A549 (cell line): ENCODE data around the gene IL1A. TPM values are rescaled to one million over a fixed set of nuclear protein-coding genes. Genes with fewer than 3 reads are reported as not detected.

Source experiments
- ATAC-seq, 2 experiments: fragments of 200-7000 bp in 1 of 2; fragments of >200 bp in 1 of 2; cut with Nextera tagmentation in 1 of 2; cut with Tn5 transposase in 1 of 2; 3 replicates each; pipeline versions ENCODE4 v1.8.0 to v1.9.1; 2018 to 2020; ENCODE audit warnings: mild to moderate bottlenecking in 1 of 2, moderate library complexity in 1 of 2
- CTCF ChIA-PET: fragments of 300-600 bp; sonication (Branson Sonifier 250); formaldehyde crosslinking; extraction: SDS; loops from one replicate; lab custom pipeline; 2021; ENCODE audit warnings: antibody characterized with exemption, inconsistent platforms; lab: Yijun Ruan, JAX
- POLR2A ChIA-PET: fragments of 350-600 bp; formaldehyde crosslinking; extraction: SDS; loops from one replicate; lab custom pipeline; 2021; ENCODE audit warnings: antibody characterized with exemption, inconsistent platforms; lab: Yijun Ruan, JAX
- DNase-seq, 2 experiments: peaks; one replicate each; pipeline versions ENCODE4 v3.0.0 to v3.0.0-alpha.2; 2011 to 2016; ENCODE audit warnings: low read depth in 1 of 2, low spot score in 1 of 2
- FAIRE-seq: peaks from 2 replicates; lab custom pipeline; 2011; peaks lifted over from hg19 to GRCh38; lab: Jason Lieb, UNC
- H3K27ac ChIP-seq, 2 experiments: fragments of >200 bp; sonication (Bioruptor Twin); formaldehyde crosslinking; 3 replicates each; pipeline ENCODE4 v1.5.1; 2016 to 2017
- H3K4me1 ChIP-seq: fragments of >200 bp; sonication (Bioruptor Twin); formaldehyde crosslinking; 3 replicates; pipeline ENCODE4 v1.6.1; 2016
- H3K4me2 ChIP-seq: fragments of >200 bp; sonication (Bioruptor Twin); formaldehyde crosslinking; 3 replicates; pipeline ENCODE4 v1.6.1; 2016
- H3K4me3 ChIP-seq: fragments of >200 bp; sonication (Bioruptor Twin); formaldehyde crosslinking; 3 replicates; pipeline ENCODE4 v1.5.1; 2016
- H3K9me3 ChIP-seq: fragments of >200 bp; sonication (Bioruptor Twin); formaldehyde crosslinking; 3 replicates; pipeline ENCODE4 v1.6.1; 2016
- ATOH8 ChIP-seq: fragments of 250-450 bp; sonication (Bioruptor Pico); IDR thresholded peaks from 2 replicates; pipeline ENCODE4 v1.5.0; 2020; ENCODE audit warnings: low read depth, mild to moderate bottlenecking, moderate library complexity
- CBX2 ChIP-seq: fragments of 200-600 bp; sonication (generic); IDR thresholded peaks from 2 replicates; pipeline ENCODE4 v1.6.1; 2016; ENCODE audit warnings: low read depth, mild to moderate bottlenecking, borderline replicate concordance
- CBX8 ChIP-seq: fragments of 200-600 bp; sonication (generic); IDR thresholded peaks from 2 replicates; pipeline ENCODE4 v1.6.1; 2016
- CHD4 ChIP-seq: fragments of 200-600 bp; sonication (generic); IDR thresholded peaks from 2 replicates; pipeline ENCODE4 v1.6.1; 2016; ENCODE audit warnings: antibody characterized with exemption, mild to moderate bottlenecking, borderline replicate concordance
- CTCF ChIP-seq: fragments of >200 bp; sonication (Bioruptor Twin); formaldehyde crosslinking; IDR thresholded peaks from 3 replicates; pipeline ENCODE4 v1.5.1; 2016
- EHMT2 ChIP-seq: fragments of 200-600 bp; sonication (generic); IDR thresholded peaks from 2 replicates; pipeline ENCODE4 v1.6.1; 2016; ENCODE audit warnings: antibody characterized with exemption, low read depth, mild to moderate bottlenecking, moderate library complexity
- ELK1 ChIP-seq: fragments of 150-350 bp; IDR thresholded peaks from 2 replicates; pipeline ENCODE4 v1.6.1; 2014; ENCODE audit warnings: low read depth, mild to moderate bottlenecking, low read length
- ESRRA ChIP-seq: fragments of 150-350 bp; IDR thresholded peaks from 2 replicates; pipeline ENCODE4 v1.6.1; 2014; ENCODE audit warnings: mild to moderate bottlenecking, low read length, borderline replicate concordance
- FOSL2 ChIP-seq, 2 experiments: fragments of 450-650 bp in 1 of 2; fragments of >200 bp in 1 of 2; sonication (Bioruptor Twin) in 1 of 2; formaldehyde crosslinking; IDR thresholded peaks; 2 replicates each; pipeline versions ENCODE4 v1.5.0 to v1.6.1; 2016 to 2020; ENCODE audit warnings: mild to moderate bottlenecking in 1 of 2, moderate library complexity in 1 of 2
- HOXB5 ChIP-seq: fragments of 250-450 bp; sonication (Bioruptor Pico); IDR thresholded peaks from 2 replicates; pipeline ENCODE4 v1.5.0; 2020; ENCODE audit warnings: mild to moderate bottlenecking, moderate library complexity
- JUN ChIP-seq, 2 experiments: fragments of >200 bp; sonication (Bioruptor Twin); formaldehyde crosslinking; IDR thresholded peaks; 2 replicates in 1 of 2; 3 replicates in 1 of 2; pipeline ENCODE4 v1.6.1; 2016 to 2017
- JUNB ChIP-seq: fragments of >200 bp; sonication (Bioruptor Twin); formaldehyde crosslinking; IDR thresholded peaks from 2 replicates; pipeline ENCODE4 v1.6.1; 2016
- KDM5A ChIP-seq: fragments of 200-600 bp; sonication (generic); IDR thresholded peaks from 2 replicates; pipeline ENCODE4 v1.6.1; 2016; ENCODE audit warnings: antibody characterized with exemption, mild to moderate bottlenecking
- MYC ChIP-seq: IDR thresholded peaks from 2 replicates; pipeline ENCODE4 v1.6.1; 2012; ENCODE audit warnings: mild to moderate bottlenecking, inconsistent platforms, low read length, improper control_type of control experiment, borderline replicate concordance
- RCOR1 ChIP-seq: fragments of 150-350 bp; IDR thresholded peaks from 2 replicates; pipeline ENCODE4 v1.6.1; 2014; ENCODE audit warnings: antibody characterized with exemption, low read length, low read depth
- RNF2 ChIP-seq: fragments of 200-600 bp; sonication (generic); IDR thresholded peaks from 2 replicates; pipeline ENCODE4 v1.6.1; 2016; ENCODE audit warnings: low read depth, mild to moderate bottlenecking, antibody characterized with exemption, moderate library complexity, borderline replicate concordance
- SREBF2 ChIP-seq: fragments of 450-650 bp; IDR thresholded peaks from 2 replicates; pipeline ENCODE4 v1.6.1; 2014; ENCODE audit warnings: mild to moderate bottlenecking, moderate library complexity
- TFCP2L1 ChIP-seq: fragments of 250-450 bp; sonication (Bioruptor Pico); IDR thresholded peaks from 2 replicates; pipeline ENCODE4 v1.5.0; 2021; ENCODE audit warnings: mild to moderate bottlenecking
- ZC3H11A ChIP-seq: fragments of 450-650 bp; IDR thresholded peaks from 2 replicates; pipeline ENCODE4 v1.6.1; 2014; ENCODE audit warnings: antibody characterized with exemption, mild to moderate bottlenecking
- ZFP36 ChIP-seq: fragments of 450-650 bp; IDR thresholded peaks from 2 replicates; pipeline ENCODE4 v1.6.1; 2014; ENCODE audit warnings: borderline replicate concordance; ENCODE audit not compliant: partially characterized antibody
- WGBS: methylation state at CpG from one replicate; pipeline ENCODE4 v1.1.6; 2017; ENCODE audit errors: missing lambda C conversion rate; 5-methylcytosine and 5-hydroxymethylcytosine counted together
- polyA plus RNA-seq, 4 experiments: library from polyadenylated mRNA; depleted of rRNA in 3 of 4; stranded (reverse); fragments of >200 nt; fragmentation: RNase III in 1 of 4; extraction: RNeasy Plus Mini Kit Qiagen cat#74134 plus additional on column Dnase treatment in 1 of 4; gene quantifications; 2 replicates in 3 of 4; 3 replicates in 1 of 4; pipeline ENCODE4 v1.2.3, GENCODE V29; 2011 to 2017
- TF ChIP-seq, protein P1 (sequence below): fragments of 250-450 bp; sonication (Bioruptor Pico); IDR thresholded peaks from 2 replicates; pipeline ENCODE4 v1.5.0; 2021; ENCODE audit warnings: mild to moderate bottlenecking, moderate library complexity, borderline replicate concordance
- TF ChIP-seq, protein P2 (sequence below): IDR thresholded peaks from 2 replicates; pipeline ENCODE4 v1.6.1; 2012

The IL1A gene
- polyA plus RNA-seq, 2 of the 4 experiments (the other 2 are of a cell fraction), result 0.25 TPM; not detected in 1

GRCh38 chr2:112829961-112830681, 45.8 kb upstream of the IL1A start:
- CTCF ChIA-PET, result interaction anchor here (0.5 to 1.6 kb wide), 4 partner anchors 55 to 125 kb away, joined by 3 to 5 read pairs (median 3); no protein-coding TSS in a partner anchor

DNA sequence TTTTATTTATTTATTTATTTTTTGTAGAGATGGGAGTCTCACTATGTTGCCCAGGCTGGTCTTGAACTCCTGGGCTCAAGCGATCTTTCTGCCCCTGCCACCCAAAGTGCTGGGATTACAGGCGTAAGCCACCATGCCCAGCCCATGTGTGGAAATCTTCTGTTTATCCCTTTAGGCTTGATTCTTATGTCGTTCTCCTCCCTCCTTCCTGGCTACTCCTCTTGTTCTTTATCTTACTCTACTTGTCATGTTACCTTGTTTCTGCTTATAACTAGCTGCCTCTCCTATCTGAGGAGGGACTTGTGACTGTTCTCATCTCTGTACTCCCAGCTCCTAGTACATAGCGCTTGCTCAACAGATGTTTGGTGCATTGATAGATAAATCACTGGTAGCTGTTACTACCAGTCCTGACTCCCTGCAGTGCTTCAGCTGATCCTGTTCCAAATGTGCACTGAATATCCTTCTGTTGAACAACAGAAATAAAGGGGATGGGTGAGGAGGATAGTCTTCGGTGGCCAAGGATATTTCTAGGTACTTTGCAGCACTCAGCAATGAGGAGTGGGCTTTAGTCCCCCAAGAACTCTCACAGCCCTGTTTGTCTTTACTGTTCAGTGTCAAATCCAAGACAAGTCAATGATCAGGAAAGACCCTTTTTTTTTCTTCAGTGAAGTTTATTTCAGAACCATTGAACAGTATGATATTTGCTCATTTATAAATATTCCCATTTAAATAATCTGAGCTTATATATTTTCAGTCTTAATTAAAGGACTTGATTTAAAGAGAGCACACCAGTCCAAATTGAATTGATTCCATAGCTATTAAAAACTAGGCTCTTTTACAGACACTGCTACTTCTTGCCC, 45.0 kb upstream of the IL1A start:
- WGBS, result 75% methylated on average over 5 of the region's 5 CpGs
- FAIRE-seq, result no peak
- no peak overlapping the region for H3K4me3 ChIP-seq
- H3K4me2 ChIP-seq, result no peak overlapping the region
- ATAC-seq, result no peak
- TF ChIP-seq CBX2 (no peak), ELK1 (no peak), ATOH8 (CRISPR knock-in tag) (no peak), KDM5A (no peak), RCOR1 (no peak), FOSL2 (IDR thresholded peaks at IDR 0.05) (no peak), FOSL2 (CRISPR knock-in tag; IDR thresholded peaks at IDR 0.05) (no peak), EHMT2 (no peak), CBX8 (no peak), CHD4 (no peak), HOXB5 (CRISPR knock-in tag) (no peak), MYC (no peak), SREBF2 (no peak), RNF2 (no peak), TFCP2L1 (CRISPR knock-in tag) (no peak)
- TF ChIP-seq, all 56 proteins: peak for 0
- Histone ChIP-seq H3K9me3 (no peaks in the 10 kb centered on the region), H3K27ac (no peak overlapping the region), H3K4me1 (peaks cover 7% of the 10 kb centered on the region)
- DNase-seq, result no peak
- CTCF ChIA-PET, result interaction anchor here (0.5 to 1.6 kb wide), 4 partner anchors 56 to 126 kb away, joined by 3 to 5 read pairs (median 3); no protein-coding TSS in a partner anchor
- POLR2A ChIA-PET, result no interaction called here

More at GRCh38 chr2:112829961-112830681, 45.8 kb upstream of the IL1A start:
- TF ChIP-seq CTCF, result no peak
- TF ChIP-seq, protein P1, sequence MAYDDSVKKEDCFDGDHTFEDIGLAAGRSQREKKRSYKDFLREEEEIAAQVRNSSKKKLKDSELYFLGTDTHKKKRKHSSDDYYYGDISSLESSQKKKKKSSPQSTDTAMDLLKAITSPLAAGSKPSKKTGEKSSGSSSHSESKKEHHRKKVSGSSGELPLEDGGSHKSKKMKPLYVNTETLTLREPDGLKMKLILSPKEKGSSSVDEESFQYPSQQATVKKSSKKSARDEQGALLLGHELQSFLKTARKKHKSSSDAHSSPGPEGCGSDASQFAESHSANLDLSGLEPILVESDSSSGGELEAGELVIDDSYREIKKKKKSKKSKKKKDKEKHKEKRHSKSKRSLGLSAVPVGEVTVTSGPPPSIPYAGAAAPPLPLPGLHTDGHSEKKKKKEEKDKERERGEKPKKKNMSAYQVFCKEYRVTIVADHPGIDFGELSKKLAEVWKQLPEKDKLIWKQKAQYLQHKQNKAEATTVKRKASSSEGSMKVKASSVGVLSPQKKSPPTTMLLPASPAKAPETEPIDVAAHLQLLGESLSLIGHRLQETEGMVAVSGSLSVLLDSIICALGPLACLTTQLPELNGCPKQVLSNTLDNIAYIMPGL (CRISPR knock-in tag), result no peak
- TF ChIP-seq JUN (IDR thresholded peaks at IDR 0.05), result no peak
- no peak for TF ChIP-seq JUNB
- TF ChIP-seq, protein P2, sequence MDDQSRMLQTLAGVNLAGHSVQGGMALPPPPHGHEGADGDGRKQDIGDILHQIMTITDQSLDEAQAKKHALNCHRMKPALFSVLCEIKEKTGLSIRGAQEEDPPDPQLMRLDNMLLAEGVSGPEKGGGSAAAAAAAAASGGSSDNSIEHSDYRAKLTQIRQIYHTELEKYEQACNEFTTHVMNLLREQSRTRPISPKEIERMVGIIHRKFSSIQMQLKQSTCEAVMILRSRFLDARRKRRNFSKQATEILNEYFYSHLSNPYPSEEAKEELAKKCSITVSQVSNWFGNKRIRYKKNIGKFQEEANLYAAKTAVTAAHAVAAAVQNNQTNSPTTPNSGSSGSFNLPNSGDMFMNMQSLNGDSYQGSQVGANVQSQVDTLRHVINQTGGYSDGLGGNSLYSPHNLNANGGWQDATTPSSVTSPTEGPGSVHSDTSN, result no peak
- TF ChIP-seq EHMT2, result no peak
- TF ChIP-seq ZC3H11A, result no peak
- TF ChIP-seq ESRRA, result no peak
- no peak for TF ChIP-seq ZFP36
- no peak for TF ChIP-seq TFCP2L1 (CRISPR knock-in tag)
- 86% methylated on average over 10 of the region's 10 CpGs for WGBS
- no peak overlapping the region for H3K4me3 ChIP-seq
- H3K4me2 ChIP-seq, result no peak overlapping the region
- H3K9me3 ChIP-seq, result no peaks in the 10 kb centered on the region
- H3K4me1 ChIP-seq, result peaks cover 11% of the 10 kb centered on the region
- POLR2A ChIA-PET, result no interaction called here
- FAIRE-seq (no peak), DNase-seq (no peak), ATAC-seq (no peak)
- H3K27ac ChIP-seq, result no peak overlapping the region
